Choroid plexus epithelial cell (primary cell): ENCODE results near the gene CPLX1.

Experiments
- DNase-seq: peaks from one replicate; pipeline ENCODE4 v3.0.0-alpha.2; 2010; ENCODE audit warnings: low read depth
- H3K4me3 ChIP-seq: 2 replicates; pipeline ENCODE4 v1.5.1; 2011; ENCODE audit warnings: low read depth, mild to moderate bottlenecking, control low read depth, low read length, moderate library complexity
- CTCF ChIP-seq: conservative IDR thresholded peaks from 2 replicates; pipeline ENCODE4 v1.5.1; 2011; ENCODE audit warnings: low read depth, mild to moderate bottlenecking, control low read depth, inconsistent platforms, low read length, moderate library complexity

Gene CPLX1

GRCh38 chr4:773214-773613, 52.7 kb downstream of the CPLX1 start:
- TF ChIP-seq CTCF, result no peak
- DNase-seq, result no peak
- no peak overlapping the region for H3K4me3 ChIP-seq

- H3K4me3 ChIP-seq, result no peak overlapping the region
- no peak for DNase-seq
- TF ChIP-seq CTCF, result no peak
Measured at GRCh38 chr4:772776-773175, 53.2 kb downstream of the CPLX1 start.

- H3K4me3 ChIP-seq, result no peak overlapping the region
- no peak for DNase-seq
- no peak for TF ChIP-seq CTCF
Measured at GRCh38 chr4:772118-772517, 53.8 kb downstream of the CPLX1 start.

- TF ChIP-seq CTCF, result no peak
- no peak overlapping the region for H3K4me3 ChIP-seq
- no peak for DNase-seq
Measured at GRCh38 chr4:771464-771863, 54.5 kb downstream of the CPLX1 start.

GRCh38 chr4:770022-770421, 55.9 kb downstream of the CPLX1 start:
- no peak overlapping the region for H3K4me3 ChIP-seq
- no peak for DNase-seq
- no peak for TF ChIP-seq CTCF

GRCh38 chr4:769511-769910, 56.4 kb downstream of the CPLX1 start:
- TF ChIP-seq CTCF, result no peak
- H3K4me3 ChIP-seq, result no peak overlapping the region
- no peak for DNase-seq

GRCh38 chr4:768995-769394, 56.9 kb downstream of the CPLX1 start:
- no peak for TF ChIP-seq CTCF
- no peak for DNase-seq

More at GRCh38 chr4:768995-769394, 56.9 kb downstream of the CPLX1 start:
- no peak overlapping the region for H3K4me3 ChIP-seq
